HG03520 (cell line): ENCODE results near the gene PAOX.
"Not testable (repeated sequence)": the region's sequence is repeated elsewhere in the genome, so short reads cannot be mapped to it uniquely, and the experiment has no call there.

Experiments used
- ATAC-seq: cut with Tn5 transposase; IDR thresholded peaks from one replicate; pipeline ENCODE4 v1.9.1; 2021; ENCODE audit warnings: mild to moderate bottlenecking, moderate library complexity; ENCODE audit not compliant: unreplicated experiment

Gene PAOX

DNA sequence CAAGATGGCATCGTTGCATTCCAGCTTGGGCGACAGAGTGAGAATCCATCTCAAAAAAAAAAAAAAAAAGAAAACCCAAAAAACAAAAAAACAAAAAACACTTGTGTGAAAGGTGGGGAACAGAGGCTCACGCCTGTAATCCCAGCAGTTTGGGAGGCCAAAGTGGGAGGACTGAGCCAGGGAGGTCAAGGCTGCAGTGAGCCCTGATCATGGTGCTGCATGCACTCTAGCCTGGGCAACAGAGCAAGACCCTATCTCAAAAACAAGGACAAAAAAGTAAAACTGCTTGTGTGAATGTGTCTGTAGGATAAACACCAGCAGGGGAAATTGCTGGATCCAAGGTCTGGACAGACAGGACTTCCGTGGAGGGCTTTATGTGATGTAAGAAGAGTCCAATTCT is 4.5 kb downstream of the PAOX start:
- no peak for ATAC-seq

GRCh38 chr10:133384071-133384470 is 5.0 kb downstream of the PAOX start:
- ATAC-seq: no peak

DNA sequence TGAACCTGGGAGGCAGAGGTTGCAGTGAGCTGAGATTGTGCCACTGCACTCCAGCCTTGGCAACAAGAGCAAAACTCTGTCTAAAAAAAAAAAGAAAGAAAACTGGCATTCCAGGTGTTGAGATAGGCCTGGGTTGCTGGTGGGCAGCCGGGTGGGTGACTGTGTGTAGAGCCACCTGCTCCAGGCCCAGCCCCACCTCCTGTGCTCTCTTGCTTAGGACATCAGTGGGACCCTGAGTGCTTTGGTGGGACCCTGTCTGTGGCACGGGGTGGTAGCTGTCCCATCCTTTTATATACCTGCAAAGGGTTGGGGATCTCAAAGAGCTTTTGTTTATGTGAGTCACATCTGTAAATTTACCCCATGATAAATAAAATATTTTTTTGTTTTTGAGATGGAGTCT is 6.2 kb downstream of the PAOX start:
- no peak for ATAC-seq

GRCh38 chr10:133386951-133387350 is 7.9 kb downstream of the PAOX start:
- not testable (repeated sequence) for ATAC-seq

DNA sequence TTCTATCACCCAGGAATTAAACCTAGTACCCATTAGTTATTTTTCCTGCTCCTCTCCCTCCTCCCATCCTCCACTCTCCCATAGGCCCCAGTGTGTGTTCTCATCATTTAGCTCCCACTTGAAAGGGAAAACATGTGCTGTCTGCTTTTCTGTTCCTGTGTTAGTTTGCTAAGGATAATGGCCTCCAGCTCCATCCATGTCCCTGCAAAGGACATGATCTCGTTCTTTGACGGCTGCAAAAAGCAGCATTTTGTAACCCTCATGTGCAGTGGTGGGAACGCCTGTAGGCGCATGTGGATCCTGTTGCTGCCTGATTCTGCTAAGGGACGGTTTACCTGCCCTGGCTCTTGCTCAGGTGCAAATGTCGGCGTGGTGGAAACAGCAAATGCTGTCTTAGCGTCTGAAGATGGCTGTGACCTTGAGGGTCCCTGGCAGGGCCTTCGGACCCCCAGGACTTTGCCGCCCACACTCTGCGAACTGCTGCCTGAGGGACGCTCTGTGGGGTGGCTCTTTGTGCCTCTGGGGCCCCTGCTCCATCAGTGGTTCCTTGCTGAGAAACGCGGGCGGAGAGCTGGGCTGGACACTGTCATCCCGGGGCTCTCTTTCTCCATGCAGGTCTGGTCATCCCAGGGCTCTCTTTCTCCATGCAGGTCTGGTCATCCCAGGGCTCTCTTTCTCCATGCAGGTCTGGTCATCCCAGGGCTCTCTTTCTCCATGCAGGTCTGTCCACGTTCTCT is 9.3 kb downstream of the PAOX start:
- ATAC-seq: peak; percentile 2

GRCh38 chr10:133388973-133389818 is 10.1 kb downstream of the PAOX start:
- ATAC-seq: peak; percentile 89

DNA sequence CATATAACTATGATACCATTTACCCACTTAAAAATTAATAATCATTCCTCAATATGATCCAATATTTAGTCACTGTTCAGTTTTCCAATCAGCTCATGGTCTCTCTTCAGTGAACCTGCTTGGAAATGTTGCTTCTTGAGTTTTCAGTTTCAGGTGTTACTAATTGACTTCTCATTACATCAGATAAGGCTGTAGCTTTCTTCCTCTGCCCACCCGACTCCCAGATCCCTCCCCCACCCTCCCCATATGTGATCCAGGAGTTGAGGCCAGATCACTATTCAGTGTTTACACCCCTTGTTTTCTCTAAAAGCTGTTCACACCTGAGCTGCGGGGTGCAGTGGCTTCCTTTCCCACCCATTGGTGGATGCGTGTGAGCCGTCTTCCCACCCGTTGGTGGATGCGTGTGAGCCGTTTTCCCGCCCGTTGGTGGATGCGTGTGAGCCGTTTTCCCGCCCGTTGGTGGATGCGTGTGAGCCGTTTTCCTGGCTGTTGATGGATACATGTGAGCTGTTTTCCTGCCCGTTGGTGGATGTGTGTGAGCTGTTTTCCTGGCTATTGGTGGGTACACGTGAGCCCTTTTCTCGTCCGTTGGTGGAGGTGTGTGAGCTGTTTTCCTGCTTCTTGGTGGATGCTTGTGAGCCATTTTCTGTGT is 11.7 kb downstream of the PAOX start:
- ATAC-seq: no peak

- ATAC-seq: no peak
Measured at GRCh38 chr10:133391249-133391635, 12.2 kb downstream of the PAOX start.

GRCh38 chr10:133391761-133392518 is 12.9 kb downstream of the PAOX start:
- ATAC-seq: no peak

GRCh38 chr10:133393401-133394063 is 14.5 kb downstream of the PAOX start:
- ATAC-seq: no peak

DNA sequence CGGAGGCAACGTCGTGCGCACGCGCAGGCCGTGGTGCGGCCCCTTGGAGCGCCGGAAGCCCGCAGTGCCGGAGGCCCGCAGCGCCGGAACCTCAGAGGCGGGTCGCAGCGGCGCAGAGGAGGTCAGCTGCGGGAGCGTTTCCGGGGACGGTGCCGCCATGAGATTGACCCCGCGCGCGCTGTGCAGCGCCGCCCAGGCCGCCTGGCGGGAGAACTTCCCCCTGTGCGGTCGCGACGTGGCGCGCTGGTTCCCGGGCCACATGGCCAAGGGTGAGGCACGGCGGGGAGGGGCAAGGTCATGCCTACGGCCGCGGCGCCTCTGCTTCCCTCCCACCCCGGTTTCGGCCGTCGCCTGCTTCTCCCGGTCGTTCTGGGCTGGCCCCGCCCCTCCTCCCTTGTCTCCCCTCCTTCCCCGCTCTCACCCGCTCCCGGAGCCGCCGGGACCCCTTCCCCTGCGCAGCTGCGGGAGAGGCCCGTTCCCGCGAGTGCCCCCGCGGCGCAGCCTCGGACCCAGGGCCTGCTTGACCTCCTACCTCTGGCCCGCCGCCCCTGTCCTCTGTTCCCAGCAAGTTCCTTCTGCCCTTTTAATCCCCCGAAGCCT is 15.1 kb downstream of the PAOX start, which contains the start of gene MTG1:
MTG1 (plus strand) TSS at position 94 of the 600 bp plus-strand sequence; CDS start at position 158, 64 bp downstream.
- peak; percentile 65 for ATAC-seq

- ATAC-seq: no peak
Measured at GRCh38 chr10:133394801-133395221, 15.7 kb downstream of the PAOX start.

GRCh38 chr10:133396035-133396624 is 17.1 kb downstream of the PAOX start:
- no peak for ATAC-seq

DNA sequence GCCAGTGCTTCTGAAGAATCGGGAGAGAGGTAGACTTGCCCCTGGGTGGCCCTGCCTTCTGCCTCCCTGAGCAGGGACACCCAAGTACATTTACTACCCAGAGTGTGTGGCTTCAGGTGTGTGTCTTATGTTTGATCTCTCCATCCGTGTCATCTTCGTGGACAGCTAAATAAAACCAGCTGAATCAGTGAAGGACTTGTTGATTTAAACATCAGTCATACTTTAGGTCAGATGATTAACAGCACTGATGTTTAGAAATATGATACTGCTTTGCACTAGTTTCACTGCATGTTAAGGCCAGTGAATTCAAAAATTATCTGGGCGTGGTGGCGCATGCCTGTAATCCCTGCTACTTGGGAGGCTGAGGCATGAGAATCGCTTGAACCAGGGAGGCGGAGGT is 18.9 kb downstream of the PAOX start:
- no peak for ATAC-seq

GRCh38 chr10:133399123-133399601 is 20.1 kb downstream of the PAOX start:
- ATAC-seq: no peak

GRCh38 chr10:133400624-133401424 is 21.8 kb downstream of the PAOX start:
- peak; percentile 75 for ATAC-seq

- ATAC-seq: no peak
Measured at GRCh38 chr10:133401500-133401899, 22.4 kb downstream of the PAOX start.

DNA sequence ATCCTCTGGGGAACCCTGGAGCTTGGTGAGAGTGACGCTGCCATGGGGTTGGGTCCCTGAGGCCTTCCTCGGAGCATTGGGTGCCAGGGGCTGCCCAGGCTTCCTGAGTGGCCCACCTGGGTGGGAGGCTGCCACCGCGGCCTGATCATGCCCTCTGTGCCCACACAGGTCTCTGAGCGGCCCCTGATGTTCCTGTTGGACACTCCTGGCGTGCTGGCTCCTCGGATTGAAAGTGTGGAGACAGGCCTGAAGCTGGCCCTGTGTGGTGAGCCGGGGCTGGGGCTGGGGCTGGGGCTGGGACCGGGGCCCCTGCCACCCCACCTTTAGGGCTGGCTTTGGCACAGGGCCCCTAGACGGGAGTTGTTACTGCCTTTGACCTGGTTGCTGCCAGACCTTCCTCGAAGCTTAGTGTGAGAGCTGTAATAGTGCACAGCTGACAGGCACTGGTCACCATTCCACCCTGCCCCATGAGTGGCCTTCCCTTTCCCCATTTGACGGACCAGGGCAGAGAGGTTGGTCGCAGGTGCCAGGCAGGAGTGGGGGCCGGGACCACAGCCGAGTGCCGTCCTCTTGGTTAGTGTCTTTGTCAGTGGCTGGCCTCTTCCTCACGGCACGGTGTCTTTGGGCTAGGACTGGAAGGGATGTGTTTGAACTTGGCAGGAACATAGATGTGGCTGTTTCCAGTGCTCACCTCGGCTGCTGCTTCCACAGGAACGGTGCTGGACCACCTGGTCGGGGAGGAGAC is 23.1 kb downstream of the PAOX start:
- ATAC-seq: no peak
